NCI-H774 (cell line): ENCODE data around the gene ALKBH3.

Source experiments
- DNase-seq: peaks from one replicate; lab custom pipeline; 2025; lab: John Stamatoyannopoulos, UW

ALKBH3 gene

DNA sequence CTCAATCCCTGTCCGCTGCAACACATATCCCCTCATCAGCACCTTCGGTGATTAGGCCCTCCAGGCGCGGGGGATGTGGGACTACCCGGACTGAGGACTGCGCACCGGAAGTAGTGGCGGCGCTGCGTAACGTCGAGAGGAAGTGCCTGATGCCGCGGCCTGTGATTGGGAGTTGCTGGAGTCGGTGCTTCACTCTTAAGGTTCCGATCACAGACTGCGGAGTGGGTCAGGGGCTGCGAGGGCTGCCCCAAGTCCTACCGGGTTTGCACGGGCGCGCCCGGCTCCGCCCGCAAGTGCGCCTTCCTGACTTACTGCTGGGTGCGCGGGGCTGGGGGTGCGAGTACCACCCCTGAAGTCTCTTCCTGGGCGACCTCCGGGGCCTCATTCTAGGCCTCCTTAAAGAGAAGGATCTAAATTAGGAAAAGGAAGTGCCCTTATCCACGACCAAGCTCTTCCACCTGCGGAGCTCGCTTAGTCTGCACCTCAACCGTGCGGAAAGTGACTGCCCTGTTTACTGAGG is at the start of gene ALKBH3:
ALKBH3 (plus strand) TSS at position 192 of the 520 bp plus-strand sequence. CDS start 1,822 bp downstream, outside the sequence.
- DNase-seq: peak; percentile 90

- no peak for DNase-seq
These were observed 49.6 kb upstream of the ALKBH3 start for GRCh38 chr11:43830928-43831440.

DNA sequence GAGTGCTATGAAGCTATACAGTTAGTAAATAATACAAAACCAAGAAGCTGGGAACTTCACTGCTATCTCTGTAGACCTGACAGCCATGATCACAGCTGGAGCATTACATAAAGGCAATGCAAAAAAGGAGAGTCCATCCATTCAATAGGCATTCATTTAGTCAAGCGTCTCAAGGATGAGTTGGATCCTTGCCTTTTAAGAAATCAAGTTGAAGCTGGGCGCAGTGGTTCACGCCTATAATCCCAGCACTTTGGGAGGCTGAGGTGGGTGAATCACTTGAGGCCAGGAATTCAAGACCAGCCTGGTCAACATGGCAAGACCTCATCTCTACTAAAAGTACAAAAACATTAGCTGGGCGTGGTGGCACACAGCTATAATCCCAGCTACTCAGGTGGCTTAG is 48.1 kb upstream of the ALKBH3 start:
- no peak for DNase-seq

- peak; percentile 18 for DNase-seq
These were observed 47.0 kb upstream of the ALKBH3 start for GRCh38 chr11:43833657-43834073.

GRCh38 chr11:43834286-43834685 is 46.3 kb upstream of the ALKBH3 start:
- DNase-seq: no peak

GRCh38 chr11:43835104-43835503 is 45.5 kb upstream of the ALKBH3 start:
- DNase-seq: peak; percentile 34

DNA sequence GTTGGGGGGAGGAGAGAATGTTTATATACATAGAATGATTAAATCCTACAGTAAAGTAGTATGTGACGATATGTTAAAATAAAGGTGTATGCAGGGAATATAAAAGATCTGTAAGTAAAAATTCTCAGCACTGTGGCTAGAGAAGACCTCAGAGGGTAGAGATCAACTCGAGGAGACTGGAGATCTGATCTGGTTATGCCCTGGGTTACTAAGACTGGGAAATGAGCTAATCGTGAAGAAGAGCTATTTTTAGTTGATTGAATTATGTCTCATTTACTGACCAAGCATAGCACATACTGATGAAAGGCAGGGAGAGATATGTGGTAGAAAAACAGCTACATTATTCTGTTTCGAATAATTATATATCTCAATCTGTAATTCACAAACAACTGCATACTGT is 42.8 kb upstream of the ALKBH3 start:
- DNase-seq: no peak

DNA sequence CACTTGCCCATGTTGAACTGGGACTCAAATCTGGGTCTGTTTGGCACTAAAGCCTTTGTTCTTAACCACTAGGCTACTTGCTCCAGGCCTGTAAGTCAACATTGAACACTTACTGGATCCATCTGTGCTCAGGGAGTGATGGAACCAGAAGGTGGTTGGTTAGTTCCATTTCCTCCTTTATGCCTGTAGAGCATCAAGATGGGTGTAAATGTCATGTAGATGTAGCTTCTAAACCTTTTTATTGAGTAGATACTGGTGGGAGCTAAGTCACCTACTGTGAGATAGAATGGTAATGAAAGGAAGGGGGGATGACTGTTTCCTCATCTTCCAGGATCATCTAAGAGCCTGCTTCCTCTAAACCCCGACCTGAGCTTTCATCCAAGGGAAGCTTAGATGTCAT is 38.6 kb upstream of the ALKBH3 start:
- no peak for DNase-seq

DNA sequence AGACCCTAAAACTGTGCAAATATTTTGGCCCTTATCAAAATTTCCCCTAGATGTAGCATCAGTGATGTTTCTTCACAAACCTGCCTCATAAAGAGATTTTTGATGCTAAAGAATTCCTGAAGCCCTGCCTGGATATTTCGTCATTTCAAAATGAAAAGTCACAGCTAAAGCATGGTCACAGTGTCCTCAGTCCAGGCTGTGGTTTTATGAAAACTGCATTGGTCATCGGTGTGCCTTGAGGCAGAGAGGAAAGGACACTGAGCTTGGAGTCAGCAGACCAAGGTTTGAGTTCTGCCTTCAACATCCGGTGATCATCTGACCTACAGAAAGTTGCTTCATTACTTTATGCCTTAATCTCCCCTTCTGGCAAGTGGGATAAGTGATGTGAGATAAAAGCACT is 34.8 kb upstream of the ALKBH3 start:
- no peak for DNase-seq

- peak; percentile 37 for DNase-seq
These were observed 28.5 kb upstream of the ALKBH3 start for GRCh38 chr11:43852057-43852636.

- DNase-seq: no peak
These were observed 26.9 kb upstream of the ALKBH3 start for GRCh38 chr11:43853781-43854180.

GRCh38 chr11:43856993-43857392 is 23.6 kb upstream of the ALKBH3 start:
- no peak for DNase-seq

GRCh38 chr11:43861141-43861540 is 19.5 kb upstream of the ALKBH3 start:
- no peak for DNase-seq

- no peak for DNase-seq
These were observed 14.1 kb upstream of the ALKBH3 start for GRCh38 chr11:43866520-43866919.

DNA sequence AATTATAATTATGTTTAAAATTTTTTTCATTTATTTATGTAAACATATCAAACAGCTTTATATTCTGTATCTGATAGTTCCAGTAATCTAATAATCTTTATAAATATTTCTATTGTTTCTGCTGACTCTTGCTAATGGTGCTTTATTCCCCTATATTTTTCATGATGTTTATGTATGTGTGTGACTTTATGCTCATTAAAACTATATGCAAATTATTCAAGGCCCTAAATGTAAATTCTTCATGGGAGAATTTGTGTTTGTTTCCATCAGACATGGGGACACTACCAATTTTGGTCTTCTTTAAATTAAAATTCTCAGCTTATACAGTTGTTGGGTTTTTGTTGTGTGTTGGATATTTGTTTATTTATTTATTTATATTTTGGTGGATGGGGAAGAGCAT is 13.7 kb upstream of the ALKBH3 start:
- no peak for DNase-seq

GRCh38 chr11:43868852-43869567 is 11.6 kb upstream of the ALKBH3 start:
- peak; percentile 39 for DNase-seq

- DNase-seq: no peak
These were observed 9.6 kb upstream of the ALKBH3 start for GRCh38 chr11:43871051-43871450.

- no peak for DNase-seq
These were observed 7.6 kb upstream of the ALKBH3 start for GRCh38 chr11:43872995-43873394.

GRCh38 chr11:43874078-43874477 is 6.6 kb upstream of the ALKBH3 start:
- DNase-seq: no peak

DNA sequence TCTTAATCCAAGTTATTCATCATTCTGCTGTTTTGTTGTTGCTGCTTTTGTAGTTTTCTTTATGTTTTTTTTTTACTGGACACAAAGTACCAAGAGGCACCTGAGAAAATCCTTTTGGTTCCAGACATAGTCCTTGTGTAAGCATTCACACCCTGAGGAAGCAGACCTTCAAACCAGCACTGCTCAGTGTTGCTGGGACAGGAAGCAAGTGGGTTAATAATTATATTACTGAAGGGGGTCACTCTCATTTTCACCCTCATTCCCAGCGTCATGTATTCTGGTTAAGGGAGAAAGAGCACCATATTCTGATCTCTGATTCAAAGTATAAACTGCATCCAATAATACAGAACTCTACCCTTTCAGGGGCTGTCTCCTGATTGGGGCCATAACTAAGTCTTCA is 5.9 kb upstream of the ALKBH3 start:
- DNase-seq: no peak

DNA sequence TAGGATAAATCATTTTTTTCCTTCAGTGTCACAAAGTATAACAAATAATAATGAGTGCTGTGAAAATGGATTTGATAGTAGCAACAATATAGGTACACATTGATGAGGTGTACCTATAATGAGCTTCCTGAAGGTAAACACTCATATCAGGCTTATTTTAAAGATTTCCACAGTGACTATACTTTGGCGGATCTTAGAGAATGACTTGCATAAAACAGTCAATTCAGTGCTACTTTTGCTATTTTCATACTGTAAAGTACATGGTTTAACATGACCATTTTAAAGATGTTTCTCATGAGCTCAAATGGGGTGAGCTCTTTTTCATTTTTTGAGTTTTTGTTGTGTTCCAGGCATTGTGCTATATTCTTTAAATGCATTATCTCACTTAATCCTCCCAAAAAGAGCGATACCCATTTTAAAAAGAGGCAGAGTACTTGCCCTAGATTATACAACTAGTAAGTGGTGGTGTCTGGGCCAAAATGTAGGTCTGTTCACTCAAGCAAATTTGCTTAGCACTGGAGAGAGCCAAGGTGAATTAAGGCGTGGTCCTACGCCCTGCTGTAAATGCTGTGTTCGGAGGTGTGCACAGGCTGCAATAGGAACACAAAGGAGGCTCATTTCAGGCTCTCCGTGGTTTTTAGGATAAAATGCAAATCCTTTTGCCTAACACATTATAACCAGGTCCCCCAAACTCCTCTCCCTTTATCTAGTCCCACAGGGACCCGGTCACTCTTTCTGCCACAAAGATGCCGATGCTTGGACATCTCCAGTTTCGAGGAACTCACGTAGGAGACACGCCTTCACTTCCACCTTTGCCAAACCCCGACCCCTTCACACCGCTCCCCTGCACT is 617 bp upstream of the ALKBH3 start:
- no peak for DNase-seq

GRCh38 chr11:43892851-43893250 is 12.2 kb downstream of the ALKBH3 start:
- DNase-seq: no peak
